H1 (cell line): Measurements from ENCODE around the gene ZNF550. TPM values are rescaled to one million over a fixed set of nuclear protein-coding genes. Genes with fewer than 3 reads are reported as not detected.
"Not testable (repeated sequence)": the region's sequence is repeated elsewhere in the genome, so short reads cannot be mapped to it uniquely, and the experiment has no call there.

Experiments used
- CTCF ChIA-PET: fragments of 300-600 bp; sonication (Branson Sonifier 250); formaldehyde crosslinking; loops from one replicate; lab custom pipeline; 2021; ENCODE audit not compliant: partially characterized antibody; lab: Charles Lee
- POLR2A ChIA-PET: fragments of 300-600 bp; sonication (Branson Sonifier 250); formaldehyde crosslinking; loops from one replicate; lab custom pipeline; 2021; ENCODE audit warnings: inconsistent platforms; ENCODE audit not compliant: partially characterized antibody; lab: Charles Lee
- DNase-seq, 2 experiments: peaks; one replicate each; pipeline versions ENCODE4 v3.0.0 to v3.0.0-alpha.2; 2010 to 2022; ENCODE audit warnings: low spot score in 2 of 2, low read depth in 1 of 2, mixed read lengths in 1 of 2
- FAIRE-seq: peaks from 2 replicates; lab custom pipeline; 2011; peaks lifted over from hg19 to GRCh38; lab: Jason Lieb, UNC
- H2AFZ ChIP-seq: 2 replicates; pipeline ENCODE4 v1.8.1; 2012; ENCODE audit warnings: low read length, inconsistent platforms
- H2AK5ac ChIP-seq: 2 replicates; pipeline ENCODE4 v1.6.1; 2013; ENCODE audit warnings: low read depth, low read length
- H2BK120ac ChIP-seq: replicated peaks from 2 replicates; pipeline ENCODE3; 2013; ENCODE audit warnings: low read depth, low read length, inconsistent platforms
- H2BK12ac ChIP-seq: 2 replicates; pipeline ENCODE4 v1.6.1; 2013; ENCODE audit warnings: low read depth, low read length
- H2BK15ac ChIP-seq: 2 replicates; pipeline ENCODE4 v1.6.1; 2013; ENCODE audit warnings: low read length
- H2BK20ac ChIP-seq: 2 replicates; pipeline ENCODE4 v1.6.1; 2013; ENCODE audit warnings: low read length
- H2BK5ac ChIP-seq: 2 replicates; pipeline ENCODE4 v1.6.1; 2013; ENCODE audit warnings: low read depth, low read length
- H3K14ac ChIP-seq: 2 replicates; pipeline ENCODE4 v1.6.1; 2013; ENCODE audit warnings: inconsistent platforms; ENCODE audit not compliant: insufficient read length
- H3K18ac ChIP-seq: 2 replicates; pipeline ENCODE4 v1.6.1; 2013; ENCODE audit warnings: low read length; ENCODE audit errors: extremely low read depth
- H3K23ac ChIP-seq: 2 replicates; pipeline ENCODE4 v1.6.1; 2013; ENCODE audit warnings: inconsistent platforms; ENCODE audit not compliant: insufficient read length
- H3K23me2 ChIP-seq: 2 replicates; pipeline ENCODE4 v1.6.1; 2013; ENCODE audit warnings: low read depth, low read length
- H3K27ac ChIP-seq: 2 replicates; pipeline ENCODE4 v1.6.1; 2011; ENCODE audit warnings: low read depth, low read length, inconsistent platforms
- H3K27me3 ChIP-seq, 4 experiments: replicated peaks in 1 of 4; 1 replicate in 1 of 4; 2 replicates in 3 of 4; pipeline versions ENCODE4 v1.6.1 to v1.8.1; 2011 to 2013; ENCODE audit warnings: low read length in 3 of 4, mild to moderate bottlenecking in 3 of 4, inconsistent platforms in 2 of 4, mixed read lengths in 2 of 4, moderate library complexity in 1 of 4; ENCODE audit not compliant: control insufficient read depth in 3 of 4, insufficient read depth in 3 of 4; ENCODE audit errors: extremely low read depth in 1 of 4
- H3K36me3 ChIP-seq, 4 experiments: 2 replicates each; pipeline versions ENCODE4 v1.6.1 to v1.8.1; 2011 to 2013; ENCODE audit warnings: mild to moderate bottlenecking in 4 of 4, low read length in 3 of 4, moderate library complexity in 2 of 4, control low read depth in 1 of 4, inconsistent platforms in 1 of 4; ENCODE audit not compliant: insufficient read depth in 4 of 4, control insufficient read depth in 2 of 4
- H3K4ac ChIP-seq: replicated peaks from 2 replicates; pipeline ENCODE3; 2013; ENCODE audit warnings: low read length, low read depth, mixed read lengths, inconsistent platforms; ENCODE audit not compliant: insufficient read length
- H3K4me1 ChIP-seq, 4 experiments: replicated peaks in 1 of 4; 1 replicate in 1 of 4; 2 replicates in 3 of 4; pipeline versions ENCODE4 v1.6.1 to v1.8.1; 2011 to 2013; ENCODE audit warnings: low read length in 3 of 4, inconsistent platforms in 2 of 4, mixed read lengths in 1 of 4; ENCODE audit not compliant: insufficient read depth in 4 of 4, control insufficient read depth in 3 of 4
- H3K4me2 ChIP-seq, 2 experiments: 2 replicates each; pipeline versions ENCODE4 v1.6.1 to v1.8.1; 2011 to 2013; ENCODE audit warnings: low read depth in 2 of 2, low read length in 2 of 2, control low read depth in 1 of 2, inconsistent platforms in 1 of 2, mild to moderate bottlenecking in 1 of 2; ENCODE audit not compliant: insufficient read depth in 1 of 2
- H3K4me3 ChIP-seq, 4 experiments: fragments of 200-600, 300-600 bp in 1 of 4; sonication (generic), shearing (Covaris generic), sonication (Bioruptor Twin) in 1 of 4; 2 replicates each; pipeline versions ENCODE4 v1.5.1 to v1.8.1; 2011 to 2016; ENCODE audit warnings: low read length in 4 of 4, low read depth in 3 of 4, control low read depth in 2 of 4, inconsistent platforms in 2 of 4, mild to moderate bottlenecking in 2 of 4, mixed read lengths in 1 of 4, moderate library complexity in 1 of 4; ENCODE audit not compliant: insufficient read depth in 2 of 4; ENCODE audit errors: extremely low read depth in 1 of 4
- H3K56ac ChIP-seq: replicated peaks from 2 replicates; pipeline ENCODE3; 2013; ENCODE audit warnings: low read depth, mild to moderate bottlenecking, mixed read lengths, low read length, inconsistent platforms; ENCODE audit not compliant: insufficient read length
- H3K79me1 ChIP-seq: 2 replicates; pipeline ENCODE4 v1.6.1; 2013; ENCODE audit warnings: low read depth, low read length, control low read depth
- H3K79me2 ChIP-seq, 2 experiments: 2 replicates each; pipeline versions ENCODE4 v1.6.1 to v1.8.1; 2012 to 2013; ENCODE audit warnings: low read length in 2 of 2, mild to moderate bottlenecking in 2 of 2, inconsistent platforms in 1 of 2; ENCODE audit not compliant: insufficient read depth in 2 of 2, control insufficient read depth in 1 of 2
- H3K9ac ChIP-seq, 4 experiments: replicated peaks in 1 of 4; 1 replicate in 1 of 4; 2 replicates in 3 of 4; pipeline versions ENCODE4 v1.6.1 to v1.8.1; 2011 to 2013; ENCODE audit warnings: low read depth in 3 of 4, low read length in 3 of 4, control low read depth in 2 of 4, mild to moderate bottlenecking in 2 of 4, moderate library complexity in 2 of 4, inconsistent platforms in 1 of 4; ENCODE audit errors: extremely low read depth in 1 of 4
- H3K9me3 ChIP-seq, 2 experiments: 2 replicates each; pipeline versions ENCODE4 v1.6.1 to v1.8.1; 2012 to 2013; ENCODE audit warnings: mild to moderate bottlenecking in 2 of 2, moderate library complexity in 2 of 2, control low read depth in 1 of 2, inconsistent platforms in 1 of 2, low read depth in 1 of 2, low read length in 1 of 2, mixed read lengths in 1 of 2; ENCODE audit not compliant: insufficient read depth in 2 of 2
- H4K20me1 ChIP-seq, 2 experiments: replicated peaks in 1 of 2; 2 replicates each; pipeline versions ENCODE3 to v1.8.1; 2011 to 2013; ENCODE audit warnings: inconsistent platforms in 2 of 2, low read length in 2 of 2, mild to moderate bottlenecking in 1 of 2; ENCODE audit not compliant: insufficient read depth in 2 of 2, control insufficient read depth in 1 of 2
- H4K5ac ChIP-seq: 2 replicates; pipeline ENCODE4 v1.6.1; 2013; ENCODE audit warnings: low read length, low read depth, mixed read lengths, inconsistent platforms; ENCODE audit not compliant: insufficient read length
- H4K8ac ChIP-seq: 2 replicates; pipeline ENCODE4 v1.8.0; 2013; ENCODE audit warnings: mild to moderate bottlenecking, moderate library complexity, low read length, inconsistent platforms; ENCODE audit not compliant: insufficient read depth; ENCODE audit errors: extremely low read depth
- H4K91ac ChIP-seq: replicated peaks from 2 replicates; pipeline ENCODE3; 2013; ENCODE audit warnings: low read length, mixed read lengths, inconsistent platforms; ENCODE audit not compliant: insufficient read length
- E2F6 ChIP-seq: IDR thresholded peaks from 2 replicates; pipeline ENCODE4 v1.6.1; 2012; ENCODE audit warnings: inconsistent platforms
- GABPA ChIP-seq: IDR thresholded peaks from 2 replicates; pipeline ENCODE4 v1.6.1; 2011; ENCODE audit warnings: mild to moderate bottlenecking, low read length, moderate library complexity, borderline replicate concordance; ENCODE audit not compliant: insufficient read depth
- HDAC2 ChIP-seq, 2 experiments: fragments of 300-600 bp in 1 of 2; sonication (generic) in 1 of 2; IDR thresholded peaks; 2 replicates each; pipeline ENCODE4 v1.6.1; 2011 to 2012; ENCODE audit warnings: low read depth in 2 of 2, low read length in 2 of 2, mild to moderate bottlenecking in 2 of 2, moderate library complexity in 2 of 2, borderline replicate concordance in 1 of 2, inconsistent platforms in 1 of 2
- NRF1 ChIP-seq: IDR thresholded peaks from 2 replicates; pipeline ENCODE4 v1.6.1; 2011; ENCODE audit warnings: mild to moderate bottlenecking, low read depth, low read length, improper control_type of control experiment
- POLR2A ChIP-seq, 2 experiments: IDR thresholded peaks; 1 replicate in 1 of 2; 2 replicates in 1 of 2; pipeline ENCODE4 v1.6.1; 2011; ENCODE audit warnings: low read depth in 2 of 2, low read length in 2 of 2, mild to moderate bottlenecking in 2 of 2; ENCODE audit errors: control extremely low read depth in 1 of 2
- RFX5 ChIP-seq: IDR thresholded peaks from 2 replicates; pipeline ENCODE4 v1.6.1; 2011; ENCODE audit warnings: low read depth, low read length, improper control_type of control experiment, borderline replicate concordance
- SIX5 ChIP-seq: IDR thresholded peaks from 2 replicates; pipeline ENCODE4 v1.6.1; 2011; ENCODE audit warnings: mild to moderate bottlenecking, low read depth, low read length
- TAF7 ChIP-seq: optimal IDR thresholded peaks from 2 replicates; pipeline ENCODE3; 2011; ENCODE audit warnings: low read depth, mild to moderate bottlenecking, inconsistent platforms, low read length, moderate library complexity, borderline replicate concordance
- WGBS, 2 experiments: shearing (Covaris generic) in 1 of 2; methylation state at CpG; one replicate each; pipeline versions ENCODE4 v1.1.6 to v1.1.7; 2013 to 2015; ENCODE audit warnings: low lambda C conversion rate in 2 of 2, mixed read lengths in 2 of 2, inconsistent platforms in 1 of 2, low coverage in 1 of 2, missing lambda C conversion rate in 1 of 2; ENCODE audit not compliant: insufficient replicate concordance in 2 of 2, insufficient coverage in 1 of 2, insufficient read length in 1 of 2; ENCODE audit errors: extremely low coverage in 1 of 2, missing lambda C conversion rate in 1 of 2; 5-methylcytosine and 5-hydroxymethylcytosine counted together
- polyA plus RNA-seq, 7 experiments: library from polyadenylated mRNA; depleted of rRNA in 3 of 7; stranded (reverse) in 5 of 7; unstranded in 2 of 7; fragments of >200 nt in 5 of 7; fragments of 200-250 nt in 2 of 7; gene quantifications; 1 replicate in 5 of 7; 2 replicates in 1 of 7; 4 replicates in 1 of 7; pipeline versions ENCODE4 v1.2.1 to v1.2.3, GENCODE V29; 2011 to 2013; ENCODE audit warnings: missing spikeins in 2 of 7, mixed read lengths in 2 of 7
- total RNA-seq: library from RNA; stranded (reverse); fragmentation: NEBNext Ultra II Directional; extraction: Animal tissue kit (Norgen Biotek cat#: 25700); gene quantifications from 2 replicates; pipeline ENCODE4 v1.2.1, GENCODE V29; 2021

ZNF550 gene
- total and polyA plus RNA-seq, 2 of the 8 experiments (the other 6 are each of a cell fraction or from before 2014, with no cell fraction given) = 4.5 to 10.7 TPM

GRCh38 chr19:57527136-57527881 lies 32.4 kb downstream of the ZNF550 start, which contains the start of gene ZNF549 (continued):
- TF ChIP-seq SIX5 = peak; percentile 82
- TF ChIP-seq POLR2A (IDR thresholded peaks at IDR 0.05; ENCODE audit: control extremely low read depth in 1 of 2, low read depth in 2 of 2, low read length in 2 of 2) = no peak
- no peak for TF ChIP-seq RFX5
- TF ChIP-seq GABPA = peak; percentile 99
- TF ChIP-seq HDAC2 (IDR thresholded peaks at IDR 0.05; ENCODE audit: borderline replicate concordance in 1 of 2, low read depth in 2 of 2, low read length in 2 of 2) = no peak
- no peak for TF ChIP-seq NRF1
- no peak for TF ChIP-seq TAF7
- peak; percentile 92 for TF ChIP-seq E2F6

- H4K8ac ChIP-seq, H2BK120ac ChIP-seq, H3K9ac ChIP-seq, H4K20me1 ChIP-seq, FAIRE-seq, H3K23ac ChIP-seq, H3K4me3 ChIP-seq, H2AK5ac ChIP-seq, H4K5ac ChIP-seq, H3K79me2 ChIP-seq, H3K23me2 ChIP-seq, DNase-seq, H3K18ac ChIP-seq, H3K36me3 ChIP-seq, H2BK12ac ChIP-seq, H3K14ac ChIP-seq, H3K27ac ChIP-seq, H3K4me1 ChIP-seq, H3K4me2 ChIP-seq, H2BK20ac ChIP-seq, H4K91ac ChIP-seq, H3K4ac ChIP-seq, H3K79me1 ChIP-seq, H3K27me3 ChIP-seq, H3K56ac ChIP-seq, H2BK5ac ChIP-seq, H2BK15ac ChIP-seq, H2AFZ ChIP-seq: not testable (repeated sequence)
- ChIA-PET CTCF (interaction anchor here (0.7 kb wide), 1 partner anchor 96 kb away, joined by 3 read pairs; no protein-coding TSS in a partner anchor), POLR2A (interaction anchor here (0.6 kb wide), 1 partner anchor 413 kb away, joined by 4 read pairs; no protein-coding TSS in a partner anchor)
- H3K9me3 ChIP-seq = peaks cover 5 to 14% of the 10 kb centered on the region in 2 experiments
- WGBS, 2 experiments = 95% methylated on average over 4 of the region's 4 CpGs; no CpG with 5 or more reads in 1 of the 2 experiments
Measured at GRCh38 chr19:57518021-57518420, 41.6 kb downstream of the ZNF550 start.
